DOHH2 (cell line): Measurements from ENCODE around the gene KIF3C.
"Not testable (repeated sequence)": the region's sequence is repeated elsewhere in the genome, so short reads cannot be mapped to it uniquely, and the experiment has no call there.

Experiments used
- CTCF ChIP-seq: fragments of 200-600 bp; sonication (generic); IDR thresholded peaks from one replicate; pipeline ENCODE4 v1.5.1; 2014; ENCODE audit warnings: antibody characterized with exemption, mild to moderate bottlenecking, low read depth, low read length; ENCODE audit not compliant: poor library complexity, severe bottlenecking
- EZH2phosphoT487 ChIP-seq: fragments of 200-600 bp; sonication (generic); IDR thresholded peaks from 2 replicates; pipeline ENCODE4 v1.6.1; 2017; ENCODE audit warnings: borderline replicate concordance, mild to moderate bottlenecking, antibody characterized with exemption, low read length, moderate library complexity, mixed read lengths

GRCh38 chr2:25915944-25916772 is 66.1 kb downstream of the KIF3C start:
- not testable (repeated sequence) for TF ChIP-seq CTCF, EZH2phosphoT487
